SK-N-MC (cell line): ENCODE results near the gene ZNF277.

Source experiments
- DNase-seq: peaks from one replicate; pipeline ENCODE4 v3.0.0-alpha.2; 2011; ENCODE audit warnings: low read depth, low spot score
- H3K27ac ChIP-seq: fragments of 200-600 bp; sonication (generic); 2 replicates; pipeline ENCODE4 v1.5.1; 2016; ENCODE audit warnings: mixed run types
- H3K36me3 ChIP-seq: fragments of 200-600 bp; sonication (generic); 2 replicates; pipeline ENCODE4 v1.6.1; 2017; ENCODE audit warnings: antibody characterized with exemption, low read length, mixed read lengths; ENCODE audit not compliant: insufficient read depth
- H3K4me3 ChIP-seq: fragments of 200-600 bp; sonication (generic); 2 replicates; pipeline ENCODE4 v1.5.1; 2016
- H3K9ac ChIP-seq: fragments of 200-600 bp; sonication (generic); 2 replicates; pipeline ENCODE4 v1.8.0; 2017; ENCODE audit warnings: mixed run types, mixed read lengths; ENCODE audit not compliant: insufficient read length
- H3K9me3 ChIP-seq: fragments of 200-600 bp; sonication (generic); 2 replicates; pipeline ENCODE4 v1.6.1; 2017; ENCODE audit warnings: low read depth, mild to moderate bottlenecking, antibody characterized with exemption, low read length, moderate library complexity, mixed read lengths
- EZH2 ChIP-seq: fragments of 200-600 bp; sonication (generic); IDR thresholded peaks from one replicate; pipeline ENCODE4 v1.6.1; 2017; ENCODE audit warnings: antibody characterized with exemption
- FOXP2 ChIP-seq: optimal IDR thresholded peaks from 2 replicates; pipeline ENCODE3; 2011; ENCODE audit warnings: mild to moderate bottlenecking, moderate library complexity; ENCODE audit not compliant: insufficient read depth; ENCODE audit errors: extremely low read length, control extremely low read depth
- POLR2AphosphoS5 ChIP-seq: IDR thresholded peaks from 2 replicates; pipeline ENCODE4 v1.6.1; 2012; ENCODE audit warnings: mild to moderate bottlenecking, low read depth, low read length, borderline replicate concordance

The ZNF277 gene

DNA sequence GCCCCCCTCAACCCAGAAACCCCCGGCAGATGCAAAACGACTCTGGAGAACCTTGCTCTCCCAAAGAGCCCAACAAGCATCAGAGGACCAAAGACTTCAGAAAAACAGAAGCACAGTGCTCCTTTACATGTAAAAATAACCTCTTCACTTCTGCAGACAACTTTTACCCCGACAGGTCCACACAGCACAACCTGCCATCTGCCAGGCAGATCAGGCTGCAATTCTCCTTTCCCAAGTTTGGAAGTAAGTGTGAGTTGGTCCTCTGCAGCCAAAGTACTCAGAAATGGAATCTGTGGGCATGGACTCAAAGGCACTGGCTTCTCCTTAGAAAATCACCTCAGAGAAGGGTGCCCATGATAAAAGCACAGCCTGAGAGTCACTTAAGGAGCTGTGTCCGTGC, 26.3 kb upstream of the ZNF277 start:
- Histone ChIP-seq H3K36me3 (no peaks in the 10 kb centered on the region), H3K4me3 (no peak overlapping the region), H3K9ac (no peak overlapping the region), H3K27ac (no peak overlapping the region), H3K9me3 (no peaks in the 10 kb centered on the region)
- TF ChIP-seq EZH2 (no peak), FOXP2 (no peak), POLR2AphosphoS5 (no peak)
- no peak for DNase-seq

DNA sequence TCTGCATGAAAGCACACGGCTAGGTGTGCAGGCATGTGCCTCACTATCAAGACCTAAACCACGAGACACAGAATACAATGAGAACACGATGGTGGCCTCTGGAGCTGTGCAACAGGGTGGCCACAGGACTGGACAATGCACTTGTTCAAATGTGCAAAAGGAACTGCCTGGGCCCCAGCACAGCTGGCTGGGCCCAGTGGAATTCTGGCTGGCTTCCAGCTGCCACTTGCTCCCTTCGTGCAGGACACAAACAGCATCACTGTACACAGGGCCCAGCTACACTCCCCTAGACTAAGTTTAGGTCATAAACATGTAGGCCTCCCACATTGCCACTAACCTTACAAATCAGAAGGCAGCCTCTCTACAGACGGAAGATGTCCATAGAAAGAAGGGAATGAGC, 23.7 kb upstream of the ZNF277 start:
- H3K36me3 ChIP-seq, result no peaks in the 10 kb centered on the region
- H3K9ac ChIP-seq, result no peak overlapping the region
- no peak for TF ChIP-seq FOXP2
- TF ChIP-seq EZH2, result no peak
- no peak for TF ChIP-seq POLR2AphosphoS5
- H3K4me3 ChIP-seq, result no peak overlapping the region
- no peaks in the 10 kb centered on the region for H3K9me3 ChIP-seq
- no peak for DNase-seq
- no peak overlapping the region for H3K27ac ChIP-seq

DNA sequence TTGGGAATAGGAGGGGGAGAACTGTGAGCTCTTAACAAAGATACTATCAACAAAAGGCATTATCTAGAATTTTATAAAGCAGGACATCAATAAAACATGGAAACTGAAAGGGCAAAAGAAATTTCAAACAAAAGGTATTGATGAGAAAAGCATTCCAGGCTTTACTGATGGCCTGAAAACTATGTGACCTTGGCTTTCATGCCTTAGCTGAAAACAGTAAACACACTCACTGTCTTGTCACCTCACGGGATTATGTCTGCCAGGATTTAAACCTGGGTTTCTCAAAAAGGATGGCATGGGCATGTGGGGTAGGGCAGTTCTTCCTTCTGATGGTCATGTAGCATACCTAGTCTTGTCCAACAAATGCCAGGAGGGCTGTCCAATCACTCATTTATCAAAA, 23.2 kb upstream of the ZNF277 start:
- DNase-seq, result no peak
- Histone ChIP-seq H3K36me3 (no peaks in the 10 kb centered on the region), H3K27ac (no peak overlapping the region), H3K4me3 (no peak overlapping the region), H3K9ac (no peak overlapping the region), H3K9me3 (no peaks in the 10 kb centered on the region)
- TF ChIP-seq EZH2 (no peak), POLR2AphosphoS5 (no peak), FOXP2 (no peak)

DNA sequence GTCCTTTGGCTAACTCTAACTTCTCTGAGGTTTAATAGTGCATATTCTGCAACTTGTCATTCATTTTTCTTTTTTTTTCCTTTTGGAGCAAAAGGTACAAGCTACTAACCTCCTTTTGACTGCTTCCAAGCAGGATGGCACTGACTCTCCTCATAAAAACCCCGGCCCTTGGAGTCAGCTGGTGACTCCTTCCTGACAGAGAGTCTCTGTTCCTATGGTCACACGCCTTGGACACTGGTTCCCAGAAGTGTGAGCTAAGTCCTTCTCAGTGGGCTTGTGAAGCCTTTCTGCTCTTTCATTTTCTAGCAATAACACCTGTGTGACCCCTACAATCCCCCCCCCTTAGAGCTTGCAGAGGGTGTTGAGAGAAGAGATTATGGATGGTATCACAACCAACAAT, 22.0 kb upstream of the ZNF277 start:
- Histone ChIP-seq H3K9me3 (no peaks in the 10 kb centered on the region), H3K9ac (no peak overlapping the region), H3K36me3 (no peaks in the 10 kb centered on the region), H3K4me3 (no peak overlapping the region), H3K27ac (no peak overlapping the region)
- TF ChIP-seq FOXP2 (no peak), EZH2 (no peak), POLR2AphosphoS5 (no peak)
- no peak for DNase-seq

DNA sequence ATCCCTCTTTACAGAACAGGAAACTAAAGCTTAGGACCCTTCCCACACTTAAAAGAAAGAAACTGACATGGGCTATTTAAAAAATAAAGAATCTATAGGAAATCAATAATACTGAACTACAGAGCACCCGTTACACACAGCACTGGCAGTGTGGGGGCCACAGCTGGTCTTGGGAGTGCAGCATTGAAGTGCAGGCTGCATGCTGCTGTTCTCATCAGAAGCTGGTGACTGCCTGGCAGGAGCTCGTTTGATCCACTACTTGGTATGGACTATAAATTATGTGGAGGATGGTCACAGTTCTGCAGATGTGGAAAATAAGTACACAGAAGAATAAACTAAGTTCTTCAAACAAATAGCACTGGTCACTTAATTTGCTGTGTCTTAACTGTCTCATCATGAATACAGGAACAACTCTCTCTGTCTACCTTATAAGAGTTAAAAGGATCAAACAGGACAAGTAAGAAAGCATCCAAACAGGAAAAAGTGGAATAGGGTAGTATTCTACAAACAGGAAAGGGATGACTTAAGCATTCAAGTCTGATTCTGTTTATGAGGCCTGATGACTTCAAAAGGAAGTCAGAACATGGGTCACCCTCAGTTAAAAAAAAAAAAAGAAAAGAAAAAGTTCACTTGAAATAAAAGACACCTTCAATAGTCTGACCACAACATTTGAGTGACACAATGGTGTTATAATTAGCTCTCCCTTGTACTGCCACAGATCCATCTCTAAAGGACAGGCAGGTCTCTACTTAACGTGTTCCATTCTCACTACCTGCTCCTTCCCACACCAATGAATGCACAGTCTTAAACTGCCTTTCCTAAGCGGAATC, 21.3 kb upstream of the ZNF277 start:
- no peak overlapping the region for H3K9ac ChIP-seq
- H3K36me3 ChIP-seq, result no peaks in the 10 kb centered on the region
- DNase-seq, result no peak
- no peak overlapping the region for H3K27ac ChIP-seq
- H3K4me3 ChIP-seq, result no peak overlapping the region
- no peaks in the 10 kb centered on the region for H3K9me3 ChIP-seq
- TF ChIP-seq FOXP2, result no peak
- TF ChIP-seq POLR2AphosphoS5, result no peak
- TF ChIP-seq EZH2, result no peak

DNA sequence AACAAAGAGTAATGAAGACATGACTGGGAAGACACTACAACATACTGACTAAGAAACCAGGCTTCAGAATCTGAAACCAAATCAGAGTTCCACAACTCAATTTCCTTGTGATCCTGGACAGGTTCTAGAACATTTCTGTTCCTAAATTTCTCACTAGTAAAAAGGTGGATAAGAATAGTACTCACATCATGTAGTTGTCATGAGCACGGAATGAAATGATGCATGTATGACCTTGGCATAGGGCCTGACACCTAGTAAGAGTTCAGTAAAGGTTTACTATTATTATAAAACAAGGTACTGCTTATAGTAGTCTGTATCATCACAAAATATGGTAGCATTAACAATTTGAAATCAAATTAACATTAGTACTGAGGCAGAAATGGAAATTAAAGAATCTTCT, 20.2 kb upstream of the ZNF277 start:
- Histone ChIP-seq H3K36me3 (no peaks in the 10 kb centered on the region), H3K9me3 (no peaks in the 10 kb centered on the region), H3K4me3 (no peak overlapping the region), H3K27ac (no peak overlapping the region), H3K9ac (no peak overlapping the region)
- DNase-seq, result no peak
- no peak for TF ChIP-seq POLR2AphosphoS5
- no peak for TF ChIP-seq EZH2
- TF ChIP-seq FOXP2, result no peak

DNA sequence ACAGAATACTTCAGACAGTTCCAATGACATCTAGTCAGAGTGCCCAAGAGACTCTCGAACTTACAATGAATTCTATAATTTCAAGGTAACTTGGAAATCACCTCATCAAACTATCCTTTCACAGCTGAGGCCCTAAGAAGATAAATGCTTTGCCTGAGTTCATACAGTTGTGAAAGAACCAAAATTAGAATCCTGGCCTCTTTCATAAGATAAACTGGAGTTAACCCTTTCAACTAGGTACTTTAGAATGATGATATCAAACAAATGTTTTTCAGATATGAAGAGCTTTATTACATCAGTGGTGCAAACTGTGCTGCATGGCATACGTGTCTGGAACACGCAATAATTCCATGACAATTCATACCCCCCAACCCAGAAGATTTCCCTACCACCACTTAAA, 18.2 kb upstream of the ZNF277 start:
- Histone ChIP-seq H3K4me3 (no peak overlapping the region), H3K36me3 (no peaks in the 10 kb centered on the region), H3K27ac (no peak overlapping the region), H3K9me3 (no peaks in the 10 kb centered on the region), H3K9ac (no peak overlapping the region)
- no peak for TF ChIP-seq EZH2
- no peak for TF ChIP-seq POLR2AphosphoS5
- no peak for TF ChIP-seq FOXP2
- no peak for DNase-seq

DNA sequence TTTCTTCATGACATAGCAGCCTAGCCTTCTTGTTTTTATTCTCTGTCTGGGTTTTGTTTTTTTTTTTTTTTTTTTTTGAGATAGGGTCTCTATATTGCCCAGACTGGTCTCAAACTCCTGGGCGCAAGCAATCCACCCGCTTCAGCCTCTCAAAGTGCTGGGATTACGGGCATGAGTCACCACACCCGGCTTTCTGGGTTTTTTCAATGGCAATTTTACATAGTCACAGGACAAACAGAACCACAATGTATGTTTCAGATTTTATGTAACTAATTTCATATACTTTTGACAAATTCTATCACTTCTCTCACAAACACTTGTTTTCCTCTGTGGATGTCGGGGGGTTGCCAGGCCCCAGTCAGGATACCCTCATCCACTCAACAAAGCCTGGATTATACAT, 16.8 kb upstream of the ZNF277 start:
- Histone ChIP-seq H3K4me3 (no peak overlapping the region), H3K9me3 (no peaks in the 10 kb centered on the region), H3K9ac (no peak overlapping the region), H3K27ac (no peak overlapping the region), H3K36me3 (no peaks in the 10 kb centered on the region)
- TF ChIP-seq POLR2AphosphoS5 (no peak), FOXP2 (no peak), EZH2 (no peak)
- DNase-seq, result no peak

DNA sequence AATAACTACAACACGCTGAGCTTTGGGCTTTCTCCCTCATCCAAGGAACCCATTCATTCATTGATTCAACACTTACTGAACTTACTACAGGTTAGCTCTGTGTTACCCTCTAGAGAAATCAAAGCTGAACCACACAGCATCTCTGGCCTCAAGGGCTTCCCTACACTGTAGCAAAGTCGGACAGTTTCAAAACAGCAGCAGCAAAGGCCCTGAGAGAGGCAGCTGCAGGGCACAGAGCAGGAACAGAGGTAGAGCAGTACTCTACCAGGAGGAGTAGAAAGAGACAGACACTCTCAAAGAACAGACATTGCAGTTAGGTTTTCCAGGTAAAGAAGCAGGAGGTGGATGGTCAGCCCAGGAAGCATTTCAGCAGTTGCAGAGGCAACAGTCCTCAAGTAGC, 16.4 kb upstream of the ZNF277 start:
- Histone ChIP-seq H3K9me3 (no peaks in the 10 kb centered on the region), H3K36me3 (no peaks in the 10 kb centered on the region), H3K9ac (no peak overlapping the region), H3K4me3 (no peak overlapping the region), H3K27ac (no peak overlapping the region)
- TF ChIP-seq FOXP2, result no peak
- no peak for TF ChIP-seq EZH2
- no peak for DNase-seq
